HPDE6-E6E7 (cell line): ENCODE data around the gene CXCR6.

ENCODE experiments used
- DNase-seq: peaks from one replicate; pipeline ENCODE4 v3.0.0; 2011; ENCODE audit warnings: missing footprints; ENCODE audit errors: extremely low spot score

Gene CXCR6

GRCh38 chr3:45922039-45922326 is 21.3 kb upstream of the CXCR6 start:
- DNase-seq = no peak

- no peak for DNase-seq
Observed at GRCh38 chr3:45922950-45923590, 20.2 kb upstream of the CXCR6 start.

- DNase-seq = no peak
Observed at GRCh38 chr3:45923755-45924154, 19.5 kb upstream of the CXCR6 start.

GRCh38 chr3:45927881-45928280 is 15.4 kb upstream of the CXCR6 start:
- no peak for DNase-seq

- DNase-seq = peak; percentile 15
Observed at GRCh38 chr3:45929042-45929679, 14.1 kb upstream of the CXCR6 start.

- no peak for DNase-seq
Observed at GRCh38 chr3:45931496-45931895, 11.8 kb upstream of the CXCR6 start.

GRCh38 chr3:45932112-45932511 is 11.2 kb upstream of the CXCR6 start:
- DNase-seq = no peak

- no peak for DNase-seq
Observed at GRCh38 chr3:45933591-45933990, 9.7 kb upstream of the CXCR6 start.

- DNase-seq = no peak
Observed at GRCh38 chr3:45936261-45936660, 7.0 kb upstream of the CXCR6 start.

GRCh38 chr3:45937206-45938042 is 5.8 kb upstream of the CXCR6 start:
- DNase-seq = no peak

GRCh38 chr3:45938043-45938435 is 5.2 kb upstream of the CXCR6 start:
- no peak for DNase-seq

GRCh38 chr3:45938864-45939263 is 4.4 kb upstream of the CXCR6 start:
- DNase-seq = peak; percentile 25

GRCh38 chr3:45939341-45939771 is 3.9 kb upstream of the CXCR6 start:
- no peak for DNase-seq

- DNase-seq = no peak
Observed at GRCh38 chr3:45940004-45940780, 3.1 kb upstream of the CXCR6 start.

GRCh38 chr3:45940781-45941365 is 2.4 kb upstream of the CXCR6 start:
- DNase-seq = no peak

- DNase-seq = no peak
Observed at GRCh38 chr3:45942051-45942825, 1.0 kb upstream of the CXCR6 start.

- no peak for DNase-seq
Observed at GRCh38 chr3:45944830-45945620, 1.8 kb downstream of the CXCR6 start.

- DNase-seq = no peak
Observed at GRCh38 chr3:45946307-45946706, 3.0 kb downstream of the CXCR6 start.

- no peak for DNase-seq
Observed at GRCh38 chr3:45946875-45947274, 3.6 kb downstream of the CXCR6 start.

- no peak for DNase-seq
Observed at GRCh38 chr3:45947361-45947760, 4.1 kb downstream of the CXCR6 start.
